Neutrophil (primary cell): ENCODE data around the gene IDE.

Source experiments
- H3K27ac ChIP-seq: fragments of 200-600 bp; sonication (generic); 2 replicates; pipeline ENCODE4 v1.5.1; 2016; ENCODE audit warnings: mild to moderate bottlenecking, moderate library complexity
- H3K27me3 ChIP-seq: fragments of 200-600 bp; sonication (generic); 2 replicates; pipeline ENCODE4 v1.6.0; 2016; ENCODE audit warnings: mild to moderate bottlenecking
- H3K36me3 ChIP-seq: fragments of 200-600 bp; sonication (generic); 2 replicates; pipeline ENCODE4 v1.5.1; 2017
- H3K4me1 ChIP-seq, 2 experiments: fragments of 200-600 bp in 1 of 2; sonication (generic) in 1 of 2; 1 replicate in 1 of 2; 2 replicates in 1 of 2; pipeline versions ENCODE4 v1.5.1 to v1.6.1; 2013 to 2016; ENCODE audit warnings: low read depth in 1 of 2, low read length in 1 of 2, mild to moderate bottlenecking in 1 of 2, moderate library complexity in 1 of 2; ENCODE audit not compliant: control insufficient read depth in 1 of 2, insufficient read depth in 1 of 2
- H3K4me3 ChIP-seq, 2 experiments: fragments of 200-600 bp in 1 of 2; sonication (generic) in 1 of 2; 1 replicate in 1 of 2; 2 replicates in 1 of 2; pipeline ENCODE4 v1.5.1; 2013 to 2016; ENCODE audit warnings: low read depth in 1 of 2, low read length in 1 of 2, mild to moderate bottlenecking in 1 of 2, moderate library complexity in 1 of 2
- H3K9me3 ChIP-seq: fragments of 200-600 bp; sonication (generic); 2 replicates; pipeline ENCODE4 v1.5.1; 2016
- CTCF ChIP-seq: fragments of 200-600 bp; sonication (generic); IDR thresholded peaks from 2 replicates; pipeline ENCODE4 v1.5.1; 2016; ENCODE audit warnings: antibody characterized with exemption

The IDE gene

GRCh38 chr10:92419740-92420545 is 153.9 kb downstream of the IDE start:
- H3K36me3 ChIP-seq: no peaks in the 10 kb centered on the region
- peak overlapping the region; percentile 35 to 44 for H3K4me3 ChIP-seq
- no peak overlapping the region for H3K27ac ChIP-seq
- H3K9me3 ChIP-seq: no peaks in the 10 kb centered on the region
- TF ChIP-seq CTCF: no peak
- H3K27me3 ChIP-seq: peaks cover 15% of the 10 kb centered on the region
- H3K4me1 ChIP-seq: peaks cover 0 to 10% of the 10 kb centered on the region in 2 experiments

DNA sequence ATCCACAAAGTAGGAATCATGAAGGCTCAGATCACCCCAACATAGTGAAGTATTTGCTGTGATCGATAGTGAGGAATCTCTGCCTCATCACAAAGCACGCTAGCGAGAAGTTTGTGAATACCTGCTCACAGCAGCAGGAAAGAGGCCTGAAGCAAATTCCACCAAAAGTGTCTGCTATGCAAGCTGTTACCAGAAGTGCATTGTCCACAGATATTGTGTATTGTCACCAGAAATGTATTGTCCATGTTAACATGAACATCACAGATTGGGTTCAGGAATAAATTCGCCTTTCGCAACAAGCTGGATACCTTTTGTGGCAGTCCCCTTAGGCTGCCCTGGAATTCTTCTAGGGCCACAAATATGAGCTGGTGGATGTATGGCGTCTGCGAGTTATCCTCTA is 155.0 kb downstream of the IDE start:
- TF ChIP-seq CTCF: no peak
- H3K9me3 ChIP-seq: no peaks in the 10 kb centered on the region
- H3K4me1 ChIP-seq: peaks cover 0 to 10% of the 10 kb centered on the region in 2 experiments
- no peaks in the 10 kb centered on the region for H3K36me3 ChIP-seq
- H3K27me3 ChIP-seq: peaks cover 15% of the 10 kb centered on the region
- H3K4me3 ChIP-seq: no peak overlapping the region
- H3K27ac ChIP-seq: no peak overlapping the region

GRCh38 chr10:92418221-92418620 is 155.7 kb downstream of the IDE start:
- no peak overlapping the region for H3K27ac ChIP-seq
- no peaks in the 10 kb centered on the region for H3K9me3 ChIP-seq
- H3K36me3 ChIP-seq: no peaks in the 10 kb centered on the region
- H3K27me3 ChIP-seq: peaks cover 15% of the 10 kb centered on the region
- TF ChIP-seq CTCF: no peak
- no peak overlapping the region for H3K4me3 ChIP-seq
- peaks cover 0 to 10% of the 10 kb centered on the region in 2 experiments for H3K4me1 ChIP-seq

DNA sequence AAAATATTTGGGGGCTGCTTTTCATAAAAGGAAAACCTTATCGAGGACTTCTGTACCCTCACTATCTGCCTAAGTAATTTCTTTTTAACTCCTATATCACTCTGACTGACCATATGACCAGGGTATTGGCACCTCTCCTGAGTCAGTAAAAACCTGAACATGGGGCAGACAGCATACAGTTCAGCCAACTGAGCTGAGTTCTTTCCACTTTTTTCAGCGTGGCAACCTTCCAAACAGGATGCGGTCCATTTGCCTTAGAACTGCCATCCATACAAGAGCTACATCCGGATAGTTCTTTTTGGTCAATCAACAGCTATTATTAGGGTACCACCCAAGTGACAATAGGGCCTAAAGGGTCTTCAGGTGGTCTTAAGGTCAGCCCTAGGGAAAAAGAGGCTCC is 160.4 kb downstream of the IDE start:
- Histone ChIP-seq H3K36me3 (no peaks in the 10 kb centered on the region), H3K27me3 (no peaks in the 10 kb centered on the region), H3K4me3 (no peak overlapping the region), H3K4me1 (no peaks in the 10 kb centered on the region), H3K9me3 (no peaks in the 10 kb centered on the region), H3K27ac (no peak overlapping the region)
- no peak for TF ChIP-seq CTCF

- H3K36me3 ChIP-seq: no peaks in the 10 kb centered on the region
- no peak for TF ChIP-seq CTCF
- H3K4me3 ChIP-seq: no peak overlapping the region
- no peaks in the 10 kb centered on the region for H3K27me3 ChIP-seq
- H3K9me3 ChIP-seq: no peaks in the 10 kb centered on the region
- H3K4me1 ChIP-seq: no peaks in the 10 kb centered on the region
- H3K27ac ChIP-seq: no peak overlapping the region
Measured at GRCh38 chr10:92413011-92413410, 160.9 kb downstream of the IDE start.
